ENCODE measurements around the gene ANKRD28. TPM values are rescaled to one million over a fixed set of nuclear protein-coding genes. Genes with fewer than 3 reads are reported as not detected.

The ANKRD28 gene
- total RNA-seq, 1 donor from 2014 or later, result 71.9 TPM

GRCh38 chr3:15693355-15693754, 104.4 kb downstream of the ANKRD28 start:
- intact Hi-C loops (cut with DNase I), result no loop called here
- ATAC-seq (no peak), DNase-seq (ENCODE audit: low spot score) (no peak)

- ATAC-seq (no peak), DNase-seq (ENCODE audit: low spot score) (no peak)
- intact Hi-C loops (cut with DNase I), result no loop called here
These were observed 107.0 kb downstream of the ANKRD28 start for GRCh38 chr3:15690748-15691147.

- DNase-seq (ENCODE audit: low spot score) (no peak), ATAC-seq (no peak)
- intact Hi-C loops (cut with DNase I), result no loop called here
These were observed 107.5 kb downstream of the ANKRD28 start for GRCh38 chr3:15690230-15690629.

GRCh38 chr3:15685927-15686326, 111.9 kb downstream of the ANKRD28 start:
- DNase-seq (ENCODE audit: low spot score) (no peak), ATAC-seq (no peak)
- intact Hi-C loops (cut with DNase I), result no loop called here

- intact Hi-C loops (cut with DNase I), result no loop called here
- DNase-seq (ENCODE audit: low spot score) (no peak), ATAC-seq (no peak)
These were observed 114.5 kb downstream of the ANKRD28 start for GRCh38 chr3:15683253-15683652.

- intact Hi-C loops (cut with DNase I), result no loop called here
- DNase-seq (ENCODE audit: low spot score) (no peak), ATAC-seq (no peak)
These were observed 115.1 kb downstream of the ANKRD28 start for GRCh38 chr3:15682561-15683185.

- no peak for DNase-seq (ENCODE audit: low spot score)
- intact Hi-C loops (cut with DNase I), result no loop called here
- no peak for ATAC-seq
These were observed 116.1 kb downstream of the ANKRD28 start for GRCh38 chr3:15681668-15682067.

GRCh38 chr3:15679306-15679705, 118.5 kb downstream of the ANKRD28 start:
- DNase-seq (ENCODE audit: low spot score), result no peak
- intact Hi-C loops (cut with DNase I), result no loop called here
- no peak for ATAC-seq

GRCh38 chr3:15676259-15676658, 121.5 kb downstream of the ANKRD28 start:
- ATAC-seq (no peak), DNase-seq (ENCODE audit: low spot score) (no peak)
- intact Hi-C loops (cut with DNase I), result no loop called here

- ATAC-seq, result no peak
- intact Hi-C loops (cut with DNase I), result no loop called here
- no peak for DNase-seq (ENCODE audit: low spot score)
These were observed 124.2 kb downstream of the ANKRD28 start for GRCh38 chr3:15673536-15673935.

GRCh38 chr3:15667484-15667883, 130.3 kb downstream of the ANKRD28 start:
- no peak for ATAC-seq
- no peak for DNase-seq (ENCODE audit: low spot score)
- intact Hi-C loops (cut with DNase I), result no loop called here

- DNase-seq (ENCODE audit: low spot score) (no peak), ATAC-seq (no peak)
- intact Hi-C loops (cut with DNase I), result no loop called here
These were observed 131.5 kb downstream of the ANKRD28 start for GRCh38 chr3:15666277-15666676.

GRCh38 chr3:15665510-15666150, 132.1 kb downstream of the ANKRD28 start:
- intact Hi-C loops (cut with DNase I), result no loop called here
- DNase-seq (ENCODE audit: low spot score) (no peak), ATAC-seq (no peak)

- intact Hi-C loops (cut with DNase I), result no loop called here
- DNase-seq (ENCODE audit: low spot score), result no peak
- ATAC-seq, result no peak
These were observed 133.6 kb downstream of the ANKRD28 start for GRCh38 chr3:15664144-15664543.

GRCh38 chr3:15660055-15660935, 137.5 kb downstream of the ANKRD28 start:
- intact Hi-C loops (cut with DNase I), result no loop called here
- no peak for DNase-seq (ENCODE audit: low spot score)
- no peak for ATAC-seq

- intact Hi-C loops (cut with DNase I), result no loop called here
- DNase-seq (ENCODE audit: low spot score) (no peak), ATAC-seq (no peak)
These were observed 138.4 kb downstream of the ANKRD28 start for GRCh38 chr3:15659254-15659975.

- ATAC-seq (no peak), DNase-seq (ENCODE audit: low spot score) (no peak)
- intact Hi-C loops (cut with DNase I), result no loop called here
These were observed 140.8 kb downstream of the ANKRD28 start for GRCh38 chr3:15657016-15657415.

- ATAC-seq, result no peak
- intact Hi-C loops (cut with DNase I), result no loop called here
- no peak for DNase-seq (ENCODE audit: low spot score)
These were observed 141.4 kb downstream of the ANKRD28 start for GRCh38 chr3:15656342-15656741.

GRCh38 chr3:15654891-15655290, 142.9 kb downstream of the ANKRD28 start:
- DNase-seq (ENCODE audit: low spot score) (no peak), ATAC-seq (peak; percentile 81)
- intact Hi-C loops (cut with DNase I), result no loop called here

Measured in sciatic nerve (tissue), 2 donors.